ENCODE results near the gene TTC7B.

- TF ChIP-seq POLR2A (IDR thresholded peaks at IDR 0.05; ENCODE audit: low read depth, low read length) (no peak), TAF1 (IDR thresholded peaks at IDR 0.05; ENCODE audit: borderline replicate concordance, low read depth, low read length) (no peak)
Observed at GRCh38 chr14:90864741-90865140, 48.5 kb upstream of the TTC7B start.
